K562 (cell line): Measurements from ENCODE around the gene NAA15. TPM values are rescaled to one million over a fixed set of nuclear protein-coding genes. Genes with fewer than 3 reads are reported as not detected.

ENCODE experiments used
- CBX1 ChIP-seq: sonication (generic); IDR thresholded peaks from 2 replicates; pipeline ENCODE4 v1.6.1; 2016; ENCODE audit warnings: antibody characterized with exemption, low read depth, mild to moderate bottlenecking
- CREM ChIP-seq: IDR thresholded peaks from 2 replicates; pipeline ENCODE4 v1.6.1; 2014; ENCODE audit warnings: antibody characterized with exemption, low read depth
- DIDO1 ChIP-seq: fragments of 450-650 bp; IDR thresholded peaks from 2 replicates; pipeline ENCODE4 v1.6.1; 2016; ENCODE audit warnings: low read depth, missing biosample characterization, missing genetic modification characterization
- ELF1 ChIP-seq: fragments of 200-800 bp; sonication (Bioruptor generic); IDR thresholded peaks from 2 replicates; pipeline ENCODE4 v1.6.1; 2016; ENCODE audit warnings: missing genetic modification characterization, missing compliant biosample characterization
- EWSR1 ChIP-seq: fragments of 450-650 bp; IDR thresholded peaks from 2 replicates; pipeline ENCODE4 v1.6.1; 2018; ENCODE audit warnings: borderline replicate concordance, mild to moderate bottlenecking, low read depth, moderate library complexity; ENCODE audit not compliant: partially characterized antibody
- JUNB ChIP-seq: fragments of 450-650 bp; formaldehyde crosslinking; conservative IDR thresholded peaks from 2 replicates; pipeline ENCODE4 v1.4.0; 2020; ENCODE audit warnings: mild to moderate bottlenecking
- KLF10 ChIP-seq: fragments of 250-450 bp; sonication (Bioruptor Pico); IDR thresholded peaks from 2 replicates; pipeline ENCODE4 v1.6.1; 2021; ENCODE audit warnings: matching md5 sums
- LEF1 ChIP-seq: fragments of 450-650 bp; IDR thresholded peaks from 2 replicates; pipeline ENCODE4 v1.6.1; 2016; ENCODE audit warnings: mild to moderate bottlenecking
- MBD1 ChIP-seq: fragments of 250-450 bp; sonication (Bioruptor Pico); IDR thresholded peaks from 2 replicates; pipeline ENCODE4 v1.8.0; 2022; ENCODE audit warnings: inconsistent platforms
- OTX1 ChIP-seq: fragments of 450-650 bp; formaldehyde crosslinking; IDR thresholded peaks from 2 replicates; pipeline ENCODE4 v1.4.0; 2022; ENCODE audit warnings: mild to moderate bottlenecking
- PHF8 ChIP-seq: fragments of 200-600 bp; sonication (generic); IDR thresholded peaks from 2 replicates; pipeline ENCODE4 v1.6.1; 2012; ENCODE audit warnings: mixed run types, mild to moderate bottlenecking, inconsistent platforms, low read length, moderate library complexity, borderline replicate concordance
- PREB ChIP-seq: sonication (generic); formaldehyde crosslinking; IDR thresholded peaks from 2 replicates; pipeline ENCODE4 v1.8.1; 2023; ENCODE audit warnings: mild to moderate bottlenecking, missing genetic modification reagents
- SAFB ChIP-seq: fragments of 200-400 bp; formaldehyde crosslinking; IDR thresholded peaks from 2 replicates; pipeline ENCODE4 v1.6.1; 2017; ENCODE audit warnings: low read depth, low read length, borderline replicate concordance
- SMARCA5 ChIP-seq: fragments of 450-650 bp; IDR thresholded peaks from 2 replicates; pipeline ENCODE4 v1.6.1; 2016
- SMARCE1 ChIP-seq: fragments of 450-650 bp; IDR thresholded peaks from 2 replicates; pipeline ENCODE4 v1.7.1; 2016; ENCODE audit warnings: mild to moderate bottlenecking
- TSHZ1 ChIP-seq: fragments of 250-450 bp; sonication (Bioruptor Pico); IDR thresholded peaks from 2 replicates; pipeline ENCODE4 v1.4.0; 2020; ENCODE audit warnings: mild to moderate bottlenecking, moderate library complexity
- ZBTB17 ChIP-seq: fragments of 450-650 bp; formaldehyde crosslinking; IDR thresholded peaks from 2 replicates; pipeline ENCODE4 v1.4.0; 2020; ENCODE audit warnings: mild to moderate bottlenecking
- ZBTB9 ChIP-seq: fragments of 450-650 bp; formaldehyde crosslinking; IDR thresholded peaks from 2 replicates; pipeline ENCODE4 v1.4.0; 2020; ENCODE audit warnings: mild to moderate bottlenecking, moderate library complexity
- ZNF197 ChIP-seq: fragments of 200-800 bp; sonication (Bioruptor generic); IDR thresholded peaks from 2 replicates; pipeline ENCODE4 v1.6.1; 2016; ENCODE audit warnings: low read depth, missing genetic modification characterization, missing compliant biosample characterization
- ZNF224 ChIP-seq: sonication (generic); formaldehyde crosslinking; IDR thresholded peaks from 2 replicates; pipeline ENCODE4 v1.8.0; 2022; ENCODE audit warnings: mild to moderate bottlenecking, missing genetic modification reagents
- ZNF696 ChIP-seq: fragments of 250-450 bp; sonication (Bioruptor Pico); conservative IDR thresholded peaks from 2 replicates; pipeline ENCODE4 v1.4.0; 2020; ENCODE audit warnings: mild to moderate bottlenecking, moderate library complexity
- ZNF75A ChIP-seq: fragments of 450-650 bp; formaldehyde crosslinking; IDR thresholded peaks from 2 replicates; pipeline ENCODE4 v1.4.0; 2020; ENCODE audit warnings: mild to moderate bottlenecking
- polyA plus RNA-seq, 8 experiments: library from polyadenylated mRNA; depleted of rRNA in 4 of 8; stranded (reverse) in 5 of 8; unstranded in 3 of 8; fragments of >200 nt; fragmentation: Nextera tagmentation in 2 of 8; fragmentation: Illumina TruSeq in 1 of 8; extraction: Ambion mirVana in 2 of 8; extraction: Trizol in 1 of 8; gene quantifications; 2 replicates each; pipeline versions ENCODE4 v1.2.1 to v1.2.3, GENCODE V29; 2011 to 2014; ENCODE audit warnings: inconsistent platforms in 1 of 8, missing spikeins in 1 of 8
- total RNA-seq, 7 experiments: library from RNA; depleted of rRNA in 6 of 7; stranded (reverse); fragments of >200 nt in 6 of 7; fragmentation: Illumina TruSeq in 2 of 7; extraction: Trizol in 2 of 7; gene quantifications; 2 replicates each; pipeline versions ENCODE4 v1.2.1 to v1.2.3, GENCODE V29; 2011 to 2021; ENCODE audit warnings: low replicate concordance in 1 of 7

The NAA15 gene
- total and polyA plus RNA-seq, 9 of the 15 experiments (the other 6 are each of a cell fraction or from before 2014, with no cell fraction given) = 37.8 to 117 (median 63.2) TPM

GRCh38 chr4:139266583-139267257 is 34.6 kb upstream of the NAA15 start (continued):
- TF ChIP-seq TSHZ1 (CRISPR knock-in tag) = no peak
- TF ChIP-seq ZNF696 = no peak
- TF ChIP-seq PHF8 = no peak
- TF ChIP-seq SMARCE1 = peak; percentile 86
- TF ChIP-seq LEF1 = peak; percentile 87
- no peak for TF ChIP-seq ZBTB9 (CRISPR knock-in tag)
- TF ChIP-seq CBX1 = no peak
- TF ChIP-seq CREM = peak; percentile 36
- TF ChIP-seq PREB (CRISPR knock-in tag) = no peak
- no peak for TF ChIP-seq SAFB
- peak; percentile 73 for TF ChIP-seq ELF1 (tag)
- no peak for TF ChIP-seq ZNF224 (CRISPR knock-in tag)
- no peak for TF ChIP-seq JUNB
- TF ChIP-seq ZNF75A (CRISPR knock-in tag) = no peak
- TF ChIP-seq DIDO1 = no peak
- TF ChIP-seq ZNF197 = no peak
- no peak for TF ChIP-seq KLF10 (CRISPR knock-in tag)
- TF ChIP-seq OTX1 (CRISPR knock-in tag) = no peak
- no peak for TF ChIP-seq ZBTB17 (CRISPR knock-in tag)
- TF ChIP-seq SMARCA5 = no peak
- TF ChIP-seq MBD1 (CRISPR knock-in tag) = no peak
- no peak for TF ChIP-seq EWSR1
